Astrocyte (in vitro differentiated cells and primary cell): Measurements from ENCODE around the gene HEY2.

ENCODE experiments used
- EZH2 ChIP-seq: IDR thresholded peaks from 2 replicates; pipeline ENCODE4 v1.6.1; 2012; ENCODE audit warnings: mild to moderate bottlenecking, low read length, inconsistent platforms; ENCODE audit not compliant: insufficient read depth
- TF ChIP-seq, protein P1 (sequence below): IDR thresholded peaks from 2 replicates; pipeline ENCODE4 v1.5.1; 2011; ENCODE audit warnings: low read depth, mild to moderate bottlenecking, inconsistent platforms, low read length, moderate library complexity; ENCODE audit not compliant: insufficient read depth

DNA sequence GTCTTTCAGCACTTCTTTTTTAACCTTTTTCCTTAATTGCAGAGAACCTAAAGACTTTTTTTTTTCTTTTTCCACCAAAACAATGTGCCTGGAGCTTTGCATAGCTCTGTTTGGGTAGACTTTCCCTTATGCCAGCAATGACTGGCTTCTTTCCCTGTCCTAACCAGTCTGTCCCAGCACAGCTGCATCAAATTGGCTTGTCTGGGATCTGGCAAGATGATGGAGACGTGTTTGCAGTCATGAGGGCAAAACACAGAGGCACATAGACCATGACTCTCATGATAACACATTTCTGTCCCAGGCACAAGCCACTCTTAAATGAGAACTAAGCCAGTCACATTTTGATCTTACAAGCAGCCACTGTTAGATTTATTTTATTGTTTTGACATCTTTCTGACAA is 16.5 kb downstream of the HEY2 start:
- TF ChIP-seq, protein P1, sequence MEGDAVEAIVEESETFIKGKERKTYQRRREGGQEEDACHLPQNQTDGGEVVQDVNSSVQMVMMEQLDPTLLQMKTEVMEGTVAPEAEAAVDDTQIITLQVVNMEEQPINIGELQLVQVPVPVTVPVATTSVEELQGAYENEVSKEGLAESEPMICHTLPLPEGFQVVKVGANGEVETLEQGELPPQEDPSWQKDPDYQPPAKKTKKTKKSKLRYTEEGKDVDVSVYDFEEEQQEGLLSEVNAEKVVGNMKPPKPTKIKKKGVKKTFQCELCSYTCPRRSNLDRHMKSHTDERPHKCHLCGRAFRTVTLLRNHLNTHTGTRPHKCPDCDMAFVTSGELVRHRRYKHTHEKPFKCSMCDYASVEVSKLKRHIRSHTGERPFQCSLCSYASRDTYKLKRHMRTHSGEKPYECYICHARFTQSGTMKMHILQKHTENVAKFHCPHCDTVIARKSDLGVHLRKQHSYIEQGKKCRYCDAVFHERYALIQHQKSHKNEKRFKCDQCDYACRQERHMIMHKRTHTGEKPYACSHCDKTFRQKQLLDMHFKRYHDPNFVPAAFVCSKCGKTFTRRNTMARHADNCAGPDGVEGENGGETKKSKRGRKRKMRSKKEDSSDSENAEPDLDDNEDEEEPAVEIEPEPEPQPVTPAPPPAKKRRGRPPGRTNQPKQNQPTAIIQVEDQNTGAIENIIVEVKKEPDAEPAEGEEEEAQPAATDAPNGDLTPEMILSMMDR, result no peak
- TF ChIP-seq EZH2, result no peak
